NCI-H2227 treated with DMSO at 0.1 percent for 48 hours (cell line): ENCODE data around the gene NOVA1.

ENCODE experiments used
- DNase-seq: peaks from one replicate; lab custom pipeline; 2025; lab: John Stamatoyannopoulos, UW

The NOVA1 gene

DNA sequence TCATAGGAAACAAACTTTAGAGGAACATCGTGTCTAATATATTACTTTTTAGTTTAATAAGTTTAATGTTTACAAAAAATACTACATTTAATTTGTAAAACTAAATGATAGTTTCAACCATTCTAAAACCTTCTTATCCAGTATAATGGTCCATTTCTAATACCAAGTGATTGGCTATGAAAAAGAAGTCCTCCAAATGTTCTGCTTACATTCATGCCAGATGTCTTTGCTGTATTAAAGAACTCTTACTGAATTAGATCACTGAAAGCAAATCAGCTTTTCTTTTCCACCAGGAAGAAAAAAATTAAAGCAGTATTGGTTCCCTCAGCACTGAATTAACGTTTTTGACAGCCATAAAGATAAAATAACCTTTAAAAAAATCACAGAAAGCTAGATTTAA, 3.7 kb downstream of the NOVA1 start:
- DNase-seq = no peak

- DNase-seq = no peak
Measured at GRCh38 chr14:26593357-26593756, 4.5 kb downstream of the NOVA1 start.

GRCh38 chr14:26589925-26590324, 7.9 kb downstream of the NOVA1 start:
- DNase-seq = no peak

- no peak for DNase-seq
Measured at GRCh38 chr14:26577711-26578110, 20.1 kb downstream of the NOVA1 start.

DNA sequence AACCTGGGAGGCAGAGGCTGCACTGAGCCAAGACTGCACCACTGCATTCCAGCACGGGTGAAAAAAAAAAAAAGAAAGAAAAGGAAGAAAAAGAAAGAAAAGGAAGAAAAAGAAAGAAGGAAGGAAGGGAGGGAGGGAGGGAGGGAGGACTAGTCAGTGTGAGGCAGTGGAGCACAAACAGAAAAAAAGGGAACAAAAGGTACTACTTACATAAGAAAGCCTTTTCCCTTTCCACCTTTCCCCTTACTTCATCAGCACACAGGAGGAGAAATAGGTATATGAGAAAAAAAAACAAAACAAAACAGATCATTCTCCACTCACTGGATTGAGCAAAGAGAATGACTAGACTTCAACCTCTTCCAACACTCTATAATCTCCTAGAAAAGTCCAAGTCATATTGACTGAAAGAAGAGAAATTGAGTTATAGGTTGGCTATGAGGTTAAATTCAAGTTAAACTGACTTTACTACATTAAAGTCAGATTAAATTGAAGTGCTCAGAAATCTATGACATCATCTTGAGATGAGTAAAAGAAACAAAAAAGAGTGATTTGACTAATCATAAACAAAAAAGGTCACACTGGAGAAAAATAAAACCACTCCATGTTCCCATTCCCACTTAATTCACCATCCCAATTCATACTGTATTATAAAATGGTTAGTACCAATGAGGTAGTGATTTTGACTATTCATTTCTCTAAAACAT, 43.6 kb downstream of the NOVA1 start:
- no peak for DNase-seq

GRCh38 chr14:26549571-26549970, 48.3 kb downstream of the NOVA1 start:
- DNase-seq = no peak

DNA sequence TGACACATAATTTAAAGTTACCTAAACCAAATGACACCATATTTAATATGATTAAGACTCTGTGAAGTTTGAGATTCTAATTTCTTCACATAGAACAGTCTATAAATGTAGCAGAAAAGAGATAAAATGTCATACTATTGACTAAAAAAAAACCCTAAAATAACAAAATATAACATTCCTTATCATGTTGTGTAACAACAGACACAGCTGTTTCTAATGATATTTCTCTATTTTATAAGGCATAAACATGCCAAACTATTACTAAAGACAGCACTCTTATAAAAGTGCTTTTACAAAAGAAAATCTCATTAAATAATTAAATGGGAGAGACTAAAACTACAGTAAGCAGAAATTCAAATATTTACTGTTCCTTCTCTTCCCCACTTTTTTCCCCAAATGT, 49.4 kb downstream of the NOVA1 start:
- no peak for DNase-seq

DNA sequence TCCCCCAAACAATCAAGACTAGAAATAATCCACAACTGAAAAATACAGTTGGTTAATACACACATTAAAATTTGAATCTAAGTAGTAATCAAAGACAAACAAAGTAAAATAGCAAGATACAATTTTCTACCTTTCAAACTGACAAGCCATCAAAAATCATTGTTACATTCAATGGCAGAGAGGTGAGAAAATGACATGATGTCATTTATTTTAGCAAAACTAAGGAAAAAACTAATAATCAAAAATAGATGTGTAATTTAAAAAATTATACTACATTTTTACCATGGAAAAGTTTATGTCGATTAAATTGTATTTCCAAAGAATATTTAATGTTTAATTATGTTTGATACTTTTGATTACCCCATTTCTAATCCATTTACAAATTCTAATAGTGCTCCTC, 59.7 kb downstream of the NOVA1 start:
- no peak for DNase-seq

DNA sequence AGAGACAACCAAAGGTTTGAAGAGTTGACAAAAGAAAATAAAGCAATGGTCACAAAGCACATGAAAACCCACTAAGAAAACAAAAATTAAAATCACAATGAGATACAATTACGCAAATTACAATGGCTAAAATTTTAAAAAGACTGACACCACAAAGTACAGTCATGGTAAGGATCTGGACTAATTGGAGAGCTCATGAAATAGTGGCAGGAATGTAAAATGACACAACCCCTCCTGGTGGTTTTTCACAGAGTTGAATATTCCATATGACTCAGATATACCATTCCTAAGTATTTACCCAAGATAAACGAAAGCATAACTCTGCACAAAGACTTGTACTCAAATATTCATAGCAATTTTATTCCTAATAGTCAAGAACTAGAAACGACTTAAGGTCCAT, 65.9 kb downstream of the NOVA1 start:
- no peak for DNase-seq

DNA sequence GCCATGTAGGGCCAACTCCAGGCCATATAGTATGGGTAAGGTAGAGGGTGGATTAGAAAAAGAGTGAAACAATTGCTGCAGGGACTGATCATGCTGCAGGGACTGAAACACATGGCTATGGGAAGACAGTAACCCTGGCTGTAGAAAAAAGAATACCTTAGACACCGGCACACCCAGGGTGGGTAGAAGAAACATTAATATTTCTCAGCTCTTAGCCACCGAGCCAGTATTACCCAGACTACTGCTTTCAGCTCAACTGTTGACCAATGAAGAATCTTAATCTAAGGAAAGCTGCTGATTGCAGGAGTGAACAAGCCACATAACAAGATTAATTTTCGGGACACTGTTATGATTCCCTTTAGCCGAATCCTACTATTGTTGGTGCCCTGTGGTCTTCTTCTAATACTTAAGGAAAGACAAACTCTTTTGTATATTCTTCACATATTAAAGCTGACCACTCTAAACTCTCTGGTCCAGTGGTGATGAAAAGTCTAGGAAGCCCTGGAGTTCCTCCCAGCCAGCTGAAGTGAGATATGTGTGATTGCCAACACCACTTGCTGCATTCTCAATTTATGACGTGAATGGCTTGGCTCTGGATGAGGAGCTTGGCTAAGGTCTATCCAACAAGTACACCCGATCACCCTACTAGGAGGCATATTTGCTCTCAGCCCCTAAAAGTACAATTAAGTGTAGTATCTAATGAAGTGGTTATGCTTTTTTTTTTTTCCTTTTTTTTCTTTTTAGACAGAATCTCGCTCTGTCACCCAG, 69.2 kb downstream of the NOVA1 start:
- DNase-seq = no peak

DNA sequence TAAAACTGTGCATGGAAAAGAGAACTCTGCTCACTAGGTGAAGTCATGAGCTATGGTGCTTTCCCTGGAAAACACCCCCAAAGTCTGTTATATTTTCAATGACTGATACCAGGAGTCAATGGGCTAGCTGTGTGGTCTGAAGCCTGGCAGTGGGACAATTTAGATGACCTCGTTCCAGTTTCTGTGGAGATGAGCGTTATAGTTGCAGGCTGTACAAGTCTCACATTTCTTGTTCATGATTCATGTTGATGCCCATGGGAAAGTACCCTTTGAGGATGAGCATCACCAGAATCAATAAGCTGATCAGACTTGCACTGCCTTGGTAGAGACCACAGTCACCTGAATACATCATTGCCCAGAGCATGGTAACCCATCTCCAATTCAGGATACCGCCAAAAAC, 70.7 kb downstream of the NOVA1 start:
- no peak for DNase-seq

DNA sequence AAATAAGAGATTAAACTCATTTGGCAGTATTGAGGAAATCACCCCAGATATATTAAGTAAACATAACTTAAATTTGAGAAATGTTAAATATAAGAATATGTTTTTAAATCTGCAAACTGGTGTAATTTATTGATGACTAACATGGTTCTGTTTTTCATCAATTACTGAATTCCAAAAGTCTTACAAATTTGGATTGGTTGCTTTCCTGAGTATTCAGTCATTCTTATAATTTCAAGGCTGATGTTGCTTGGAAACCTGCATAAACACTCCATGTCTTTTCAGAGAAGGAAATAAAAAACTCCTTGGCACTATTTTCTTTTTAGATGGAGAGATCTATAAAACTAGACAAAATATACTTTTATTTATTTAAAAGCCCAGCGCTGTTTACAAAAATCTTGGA, 71.7 kb downstream of the NOVA1 start:
- DNase-seq = no peak

DNA sequence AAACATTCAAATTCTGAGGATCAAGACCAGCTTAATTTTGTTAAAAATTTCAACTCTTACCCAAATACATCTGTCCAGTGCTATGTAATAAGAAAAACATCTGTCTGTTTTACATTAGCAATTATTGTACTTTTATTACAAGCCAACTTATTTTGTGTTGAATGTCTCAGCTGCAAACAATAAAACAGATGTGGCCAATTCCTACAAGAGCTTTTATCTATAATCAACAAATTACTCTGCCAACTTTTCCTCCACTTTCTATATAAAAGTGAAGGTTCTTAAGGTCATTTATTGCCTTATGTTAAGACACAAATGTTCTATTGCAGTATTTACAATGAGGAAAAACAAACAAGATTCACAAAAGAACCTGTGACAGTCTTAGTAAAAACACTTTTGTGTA, 72.7 kb downstream of the NOVA1 start:
- DNase-seq = no peak

- DNase-seq = no peak
Measured at GRCh38 chr14:26522967-26523366, 74.9 kb downstream of the NOVA1 start.

DNA sequence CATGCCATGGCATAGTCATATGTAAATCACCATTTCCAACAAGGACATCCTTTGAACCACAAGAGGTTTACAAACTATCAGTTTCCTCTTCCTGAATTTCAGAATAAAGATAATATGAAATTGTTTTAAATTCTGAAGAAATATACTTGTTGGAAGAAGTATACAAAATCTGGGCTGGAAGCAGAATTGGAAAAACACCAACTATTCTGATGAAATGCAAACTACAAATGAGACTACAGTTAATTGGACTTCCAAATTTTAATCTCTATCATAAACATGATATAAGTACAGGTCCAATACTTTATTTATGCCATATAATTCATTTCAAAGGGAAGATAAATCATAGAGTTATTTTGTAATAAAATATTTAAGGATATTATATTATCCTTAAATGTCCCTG, 80.1 kb downstream of the NOVA1 start:
- no peak for DNase-seq

- DNase-seq = no peak
Measured at GRCh38 chr14:26500028-26500427, 97.8 kb downstream of the NOVA1 start.

DNA sequence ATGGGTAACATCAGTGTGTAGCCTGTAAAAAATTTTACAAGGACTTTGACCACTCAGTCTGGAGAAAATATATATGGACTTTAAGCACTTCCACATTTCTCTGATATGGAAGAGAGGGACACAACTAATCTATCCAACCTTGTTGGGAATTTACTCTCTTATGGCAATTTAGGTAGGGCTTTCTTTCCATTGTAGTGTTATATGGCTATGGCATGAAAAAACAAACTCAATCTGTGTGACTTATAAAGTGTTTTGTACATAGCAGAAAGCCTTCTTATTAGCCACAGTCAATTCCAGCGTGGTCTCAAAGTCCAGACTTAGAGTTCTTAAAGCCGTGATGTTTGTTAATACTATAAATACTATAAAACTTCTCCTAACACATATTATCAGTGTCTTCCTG, 98.3 kb downstream of the NOVA1 start:
- no peak for DNase-seq

GRCh38 chr14:26486922-26487321, 110.9 kb downstream of the NOVA1 start:
- DNase-seq = no peak

DNA sequence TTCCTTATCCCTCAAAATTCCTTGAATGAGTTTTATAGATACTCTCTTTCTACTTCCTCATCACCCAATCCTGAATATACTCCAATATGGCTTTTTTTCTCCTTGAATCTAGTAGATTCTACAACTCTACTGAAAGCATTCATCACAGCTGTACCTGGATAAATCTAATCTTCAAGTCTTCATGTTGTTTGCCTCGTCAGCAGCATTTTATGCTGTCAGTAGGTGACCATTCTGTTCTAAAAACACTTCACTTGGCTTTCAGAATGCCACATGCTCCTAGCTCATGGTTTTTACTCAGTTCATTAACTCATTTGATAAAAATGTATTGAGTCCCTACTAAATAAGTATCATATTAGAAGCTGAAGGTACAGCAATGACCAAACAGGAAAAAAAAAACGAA, 113.3 kb downstream of the NOVA1 start:
- DNase-seq = no peak

GRCh38 chr14:26478967-26479366, 118.9 kb downstream of the NOVA1 start:
- DNase-seq = no peak

GRCh38 chr14:26466862-26467261, 131.0 kb downstream of the NOVA1 start:
- no peak for DNase-seq

DNA sequence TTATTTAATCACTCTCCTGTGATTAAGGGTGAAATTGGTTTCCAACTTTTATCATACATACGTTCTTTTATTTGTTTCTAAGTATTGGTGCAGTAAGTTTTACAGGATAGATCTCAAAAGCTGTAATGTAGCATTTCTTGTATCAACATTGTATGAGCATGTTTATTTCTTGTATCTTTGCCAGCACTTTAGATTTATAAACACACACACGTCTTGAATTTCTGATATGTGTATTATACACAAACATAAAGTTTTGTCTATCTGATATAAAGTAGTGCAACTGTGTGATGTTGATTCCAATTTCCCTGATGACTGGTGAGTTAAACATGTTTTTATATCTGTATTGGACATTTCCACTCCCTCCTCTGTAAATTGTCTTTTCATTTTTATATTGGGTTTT, 134.7 kb downstream of the NOVA1 start:
- DNase-seq = no peak

GRCh38 chr14:26454105-26454504, 143.7 kb downstream of the NOVA1 start:
- no peak for DNase-seq
